IMR-90 (cell line): Measurements from ENCODE around the gene ACSS1. TPM values are rescaled to one million over a fixed set of nuclear protein-coding genes. Genes with fewer than 3 reads are reported as not detected.

Source experiments
- ATAC-seq: fragments of 200-7000 bp; cut with Tn5 transposase; 2 replicates; pipeline ENCODE4 v1.9.1; 2020; ENCODE audit warnings: low read depth, mild to moderate bottlenecking, moderate library complexity
- BruUV-seq: library from RNA; stranded (reverse); fragments of 400-500 nt; replicated peaks from 2 replicates; lab custom pipeline; 2021; lab: Mats Ljungman, UMichigan
- CTCF ChIA-PET: fragments of 300-600 bp; formaldehyde crosslinking; extraction: SDS; loops from one replicate; lab custom pipeline; 2021; ENCODE audit warnings: antibody characterized with exemption; lab: Yijun Ruan, JAX
- POLR2A ChIA-PET: fragments of 300-600 bp; sonication (Branson Sonifier 250); formaldehyde crosslinking; loops from one replicate; lab custom pipeline; 2022; ENCODE audit warnings: antibody characterized with exemption; ENCODE audit not compliant: unreplicated experiment; lab: Charles Lee
- DNase-seq: peaks from one replicate; pipeline ENCODE4 v3.0.0; 2013
- H2AFZ ChIP-seq: replicated peaks from 2 replicates; pipeline ENCODE3; 2013; ENCODE audit warnings: low read length, mild to moderate bottlenecking; ENCODE audit not compliant: poor library complexity
- H2AK5ac ChIP-seq: 2 replicates; pipeline ENCODE4 v1.6.1; 2013; ENCODE audit warnings: low read depth, low read length, inconsistent platforms
- H2AK9ac ChIP-seq: replicated peaks from 2 replicates; pipeline ENCODE3; 2013; ENCODE audit warnings: mild to moderate bottlenecking, low read depth, low read length, moderate library complexity; ENCODE audit not compliant: poor library complexity
- H2BK120ac ChIP-seq: 2 replicates; pipeline ENCODE4 v1.6.1; 2013; ENCODE audit warnings: low read depth, low read length, inconsistent platforms
- H2BK15ac ChIP-seq: 3 replicates; pipeline ENCODE4 v1.6.1; 2013; ENCODE audit warnings: low read depth, low read length, inconsistent platforms
- H2BK20ac ChIP-seq: 2 replicates; pipeline ENCODE4 v1.6.1; 2013; ENCODE audit warnings: low read depth, mild to moderate bottlenecking, inconsistent platforms, low read length, moderate library complexity
- H2BK5ac ChIP-seq: 2 replicates; pipeline ENCODE4 v1.6.1; 2013; ENCODE audit warnings: mild to moderate bottlenecking, low read depth, low read length, inconsistent platforms; ENCODE audit not compliant: poor library complexity, severe bottlenecking
- H3K14ac ChIP-seq: replicated peaks from 2 replicates; pipeline ENCODE4 v1.6.1; 2013; ENCODE audit warnings: low read depth, low read length, inconsistent platforms
- H3K18ac ChIP-seq: 2 replicates; pipeline ENCODE4 v1.6.1; 2013; ENCODE audit warnings: low read depth, low read length, control low read depth
- H3K23ac ChIP-seq: 2 replicates; pipeline ENCODE4 v1.6.1; 2013; ENCODE audit warnings: low read depth, low read length, inconsistent platforms
- H3K27ac ChIP-seq: 2 replicates; pipeline ENCODE4 v1.5.1; 2013; ENCODE audit warnings: mild to moderate bottlenecking, control low read depth, low read length; ENCODE audit not compliant: insufficient read depth
- H3K27me3 ChIP-seq: 2 replicates; pipeline ENCODE4 v1.6.1; 2013; ENCODE audit warnings: low read length; ENCODE audit not compliant: control insufficient read depth, insufficient read depth
- H3K36me3 ChIP-seq: 2 replicates; pipeline ENCODE4 v1.6.1; 2013; ENCODE audit warnings: low read length, mixed read lengths; ENCODE audit not compliant: control insufficient read depth, insufficient read depth
- H3K4ac ChIP-seq: 2 replicates; pipeline ENCODE4 v1.6.1; 2013; ENCODE audit warnings: low read depth, low read length, inconsistent platforms
- H3K4me1 ChIP-seq: 2 replicates; pipeline ENCODE4 v1.6.1; 2013; ENCODE audit warnings: low read length, mixed read lengths; ENCODE audit not compliant: control insufficient read depth, insufficient read depth
- H3K4me2 ChIP-seq: 2 replicates; pipeline ENCODE4 v1.6.1; 2013; ENCODE audit warnings: low read depth, mild to moderate bottlenecking, control low read depth, low read length, moderate library complexity
- H3K4me3 ChIP-seq: 2 replicates; pipeline ENCODE4 v1.5.1; 2013; ENCODE audit warnings: low read depth, mild to moderate bottlenecking, control low read depth, low read length, moderate library complexity; ENCODE audit not compliant: insufficient read depth
- H3K56ac ChIP-seq: 2 replicates; pipeline ENCODE4 v1.6.1; 2013; ENCODE audit warnings: low read length, inconsistent platforms; ENCODE audit not compliant: insufficient read depth; ENCODE audit errors: extremely low read depth
- H3K79me1 ChIP-seq, 2 experiments: 2 replicates each; pipeline ENCODE4 v1.6.1; 2013; ENCODE audit warnings: low read length in 2 of 2, inconsistent platforms in 1 of 2, low read depth in 1 of 2
- H3K9ac ChIP-seq: 2 replicates; pipeline ENCODE4 v1.6.1; 2013; ENCODE audit warnings: low read depth, low read length, control low read depth
- H3K9me1 ChIP-seq: 2 replicates; pipeline ENCODE4 v1.6.1; 2013; ENCODE audit warnings: low read length, inconsistent platforms; ENCODE audit not compliant: insufficient read depth
- H3K9me3 ChIP-seq: 2 replicates; pipeline ENCODE4 v1.6.1; 2013; ENCODE audit warnings: low read length; ENCODE audit not compliant: control insufficient read depth, insufficient read depth
- H4K20me1 ChIP-seq: 2 replicates; pipeline ENCODE4 v1.6.1; 2013; ENCODE audit warnings: low read length, inconsistent platforms; ENCODE audit not compliant: insufficient read depth
- H4K5ac ChIP-seq: 2 replicates; pipeline ENCODE4 v1.6.1; 2013; ENCODE audit warnings: mild to moderate bottlenecking, low read depth, low read length, control low read depth
- H4K8ac ChIP-seq, 2 experiments: 2 replicates each; pipeline ENCODE4 v1.6.1; 2013; ENCODE audit warnings: low read depth in 2 of 2, low read length in 2 of 2, control low read depth in 1 of 2, inconsistent platforms in 1 of 2
- H4K91ac ChIP-seq: 2 replicates; pipeline ENCODE4 v1.6.1; 2013; ENCODE audit warnings: low read depth, low read length, inconsistent platforms; ENCODE audit not compliant: insufficient read depth
- CEBPB ChIP-seq: IDR thresholded peaks from 2 replicates; pipeline ENCODE4 v1.6.1; 2012; ENCODE audit warnings: low read depth, low read length, improper control_type of control experiment
- CHD1 ChIP-seq: IDR thresholded peaks from 2 replicates; pipeline ENCODE4 v1.6.1; 2012; ENCODE audit warnings: low read depth, low read length, improper control_type of control experiment
- CTCF ChIP-seq: conservative IDR thresholded peaks from 2 replicates; pipeline ENCODE4 v1.5.1; 2012; ENCODE audit warnings: mild to moderate bottlenecking, low read depth, low read length, improper control_type of control experiment
- ELK1 ChIP-seq: fragments of 150-350 bp; IDR thresholded peaks from 2 replicates; pipeline ENCODE4 v1.6.1; 2016; ENCODE audit warnings: low read depth, mild to moderate bottlenecking, low read length, moderate library complexity, borderline replicate concordance
- FOS ChIP-seq: fragments of 150-350 bp; IDR thresholded peaks from 2 replicates; pipeline ENCODE4 v1.6.1; 2016; ENCODE audit warnings: low read depth, low read length
- MAFK ChIP-seq: IDR thresholded peaks from 2 replicates; pipeline ENCODE4 v1.6.1; 2012; ENCODE audit warnings: low read depth, low read length, improper control_type of control experiment
- MAZ ChIP-seq: IDR thresholded peaks from 2 replicates; pipeline ENCODE4 v1.6.1; 2012; ENCODE audit warnings: low read depth, mild to moderate bottlenecking, low read length, improper control_type of control experiment, moderate library complexity, borderline replicate concordance
- NFE2L2 ChIP-seq: fragments of 150-350 bp; IDR thresholded peaks from 2 replicates; pipeline ENCODE4 v1.6.1; 2016; ENCODE audit warnings: low read depth, mild to moderate bottlenecking, low read length
- POLR2A ChIP-seq: IDR thresholded peaks from 2 replicates; pipeline ENCODE4 v1.6.1; 2012; ENCODE audit warnings: mild to moderate bottlenecking, low read depth, low read length
- RAD21 ChIP-seq: IDR thresholded peaks from 2 replicates; pipeline ENCODE4 v1.6.1; 2012; ENCODE audit warnings: low read length, improper control_type of control experiment
- RCOR1 ChIP-seq: IDR thresholded peaks from 2 replicates; pipeline ENCODE4 v1.6.1; 2012; ENCODE audit warnings: mild to moderate bottlenecking, low read length, improper control_type of control experiment; ENCODE audit not compliant: insufficient replicate concordance
- RFX5 ChIP-seq: IDR thresholded peaks from 2 replicates; pipeline ENCODE4 v1.8.0; 2012; ENCODE audit warnings: low read depth, mild to moderate bottlenecking, low read length, moderate library complexity
- SMC3 ChIP-seq: fragments of 150-350 bp; IDR thresholded peaks from 2 replicates; pipeline ENCODE4 v1.6.1; 2016; ENCODE audit warnings: low read depth, mild to moderate bottlenecking, antibody characterized with exemption, low read length, moderate library complexity
- WGBS, 2 experiments: methylation state at CpG; one replicate each; pipeline versions ENCODE4 v1.1.5 to v1.1.7; 2013; ENCODE audit warnings: missing lambda C conversion rate in 2 of 2; ENCODE audit not compliant: insufficient read length in 1 of 2; ENCODE audit errors: extremely low coverage in 2 of 2; 5-methylcytosine and 5-hydroxymethylcytosine counted together
- dilution Hi-C: fragments of 300-500 bp; cut with HindIII; formaldehyde crosslinking; loops from one replicate; pipeline ENCODE4 v1.14.3; 2018; ENCODE audit warnings: low sequenced_read_pairs; ENCODE audit not compliant: unreplicated experiment
- in situ Hi-C: fragments of 300-500 bp; cut with MboI; formaldehyde crosslinking; loops from 3 replicates; pipeline ENCODE4 v1.14.3; 2019; ENCODE audit warnings: low sequenced_read_pairs, inconsistent platforms, mixed read lengths
- intact Hi-C: fragments of 100-400 bp; cut with micrococcal nuclease; formaldehyde crosslinking; loops from 2 replicates; pipeline ENCODE4 v1.10.0; 2022
- polyA plus RNA-seq, 3 experiments: library from polyadenylated mRNA; depleted of rRNA; stranded (reverse); fragments of >200 nt; gene quantifications; 2 replicates each; pipeline ENCODE4 v1.2.3, GENCODE V29; 2012; ENCODE audit warnings: low replicate concordance in 1 of 3
- total RNA-seq: library from RNA; depleted of rRNA; stranded (reverse); fragments of >200 nt; gene quantifications from 2 replicates; pipeline ENCODE4 v1.2.3, GENCODE V29; 2012

Gene ACSS1
- total and polyA plus RNA-seq, 2 of the 4 experiments (the other 2 are of a cell fraction) = 0.72 to 1.2 TPM

- H3K56ac ChIP-seq = no peak overlapping the region
- no peak overlapping the region for H2AK5ac ChIP-seq
- H2BK20ac ChIP-seq = no peak overlapping the region
- no peaks in the 10 kb centered on the region for H3K9me3 ChIP-seq
- ChIA-PET POLR2A (no interaction called here), CTCF (no interaction called here)
- no peak overlapping the region for H3K4me2 ChIP-seq
- no peaks in the 10 kb centered on the region for H4K20me1 ChIP-seq
- no peak overlapping the region for H2AK9ac ChIP-seq
- no peak overlapping the region for H4K8ac ChIP-seq
- no peaks in the 10 kb centered on the region for H3K36me3 ChIP-seq
- TF ChIP-seq MAZ (no peak), NFE2L2 (no peak), RCOR1 (no peak), CEBPB (no peak), RAD21 (no peak), RFX5 (no peak), CTCF (no peak), CHD1 (no peak), POLR2A (no peak), ELK1 (no peak), FOS (no peak), SMC3 (no peak), MAFK (no peak)
- no peak overlapping the region for H3K18ac ChIP-seq
- intact Hi-C loops = no loop called here
- no peak overlapping the region; the same call in 1 of the 2 replicates for H3K23ac ChIP-seq
- H3K9me1 ChIP-seq = peaks cover 5% of the 10 kb centered on the region
- no TSS peak for BruUV-seq
- no peak overlapping the region for H3K4me3 ChIP-seq
- no peak overlapping the region for H3K14ac ChIP-seq
- dilution Hi-C loops = no loop called here
- in situ Hi-C loops = loop anchor here (10.0 kb wide), 1 partner anchor 102 kb away; no protein-coding TSS in a partner anchor
- no peaks in the 10 kb centered on the region for H3K4me1 ChIP-seq
- peaks cover 58% of the 10 kb centered on the region for H3K27me3 ChIP-seq
- no peak overlapping the region for H2BK5ac ChIP-seq
- no peak overlapping the region for H2BK120ac ChIP-seq
- H4K5ac ChIP-seq = no peak overlapping the region
- ATAC-seq = no peak
- H2AFZ ChIP-seq = no peak overlapping the region
- no peak overlapping the region for H3K4ac ChIP-seq
- H2BK15ac ChIP-seq = no peak overlapping the region
- no peak for DNase-seq
- H3K27ac ChIP-seq = no peak overlapping the region
- 39% methylated on average over 3 of the region's 7 CpGs; no CpG with 5 or more reads in 1 of the 2 experiments for WGBS, 2 experiments
- no peaks in the 10 kb centered on the region for H3K79me1 ChIP-seq
- no peak overlapping the region for H4K91ac ChIP-seq
- no peak overlapping the region for H3K9ac ChIP-seq
Observed at GRCh38 chr20:25072226-25072811, 14.4 kb upstream of the ACSS1 start.
